Measurements from ENCODE around the gene FAM181A.

- no peak for TF ChIP-seq CTCF (conservative IDR thresholded peaks at IDR 0.05; ENCODE audit: low read depth, low read length)
- no peak for TF ChIP-seq EZH2 (IDR thresholded peaks at IDR 0.05; ENCODE audit: borderline replicate concordance, low read depth, low read length, poor library complexity, severe bottlenecking)
Observed at GRCh38 chr14:93946104-93946503, 19.0 kb downstream of the FAM181A start.
